ENCODE results near the gene MAN1C1.

GRCh38 chr1:25766721-25767436, 150.3 kb downstream of the MAN1C1 start:
- TF ChIP-seq CTCF (IDR thresholded peaks at IDR 0.05), result no peak
- no peak for TF ChIP-seq POLR2A (IDR thresholded peaks at IDR 0.05)
- TF ChIP-seq POLR2AphosphoS5 (IDR thresholded peaks at IDR 0.05), result peak; percentile 86
